ENCODE data around the gene ACTL6B. TPM values are rescaled to one million over a fixed set of nuclear protein-coding genes. Genes with fewer than 3 reads are reported as not detected.

The ACTL6B gene
- total RNA-seq, 2 donors from 2014 or later: 0.42 TPM; not detected in 1

DNA sequence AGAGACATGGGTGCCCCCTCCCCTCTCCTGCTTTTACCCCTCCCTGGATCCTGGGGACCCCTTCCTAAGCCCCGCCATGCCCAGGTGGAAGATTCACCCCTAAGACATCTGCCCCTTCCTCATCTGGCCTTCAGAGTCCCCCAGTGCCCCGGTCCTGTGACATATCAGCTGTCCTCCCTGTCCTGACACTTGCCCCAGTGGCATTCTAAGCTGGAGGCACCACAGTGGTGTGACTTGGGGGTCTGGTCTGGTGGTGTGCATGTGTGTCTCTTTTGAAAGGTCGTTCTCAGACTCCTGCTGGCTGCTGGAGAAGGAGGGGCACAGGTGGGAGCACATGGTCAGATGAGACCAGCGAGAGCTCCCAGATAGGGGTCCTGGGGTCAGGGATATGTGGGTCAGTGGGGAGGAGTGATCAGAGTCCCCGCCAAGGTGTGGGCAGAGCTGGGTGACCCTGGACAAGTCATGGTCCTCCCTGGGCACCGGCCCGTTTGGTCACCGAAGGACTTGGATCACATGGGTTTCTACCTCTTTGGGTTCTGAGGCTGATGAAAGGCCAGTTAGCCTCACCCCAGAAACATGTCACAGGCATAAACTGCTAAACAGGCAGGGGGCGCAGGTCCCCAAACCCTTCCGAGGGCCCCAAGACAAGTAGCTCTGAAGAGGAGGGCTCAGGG is 14.3 kb downstream of the ACTL6B start:
- ATAC-seq (no peak), DNase-seq (no peak)
- intact Hi-C loops (cut with DNase I, micrococcal nuclease): no loop called here

DNA sequence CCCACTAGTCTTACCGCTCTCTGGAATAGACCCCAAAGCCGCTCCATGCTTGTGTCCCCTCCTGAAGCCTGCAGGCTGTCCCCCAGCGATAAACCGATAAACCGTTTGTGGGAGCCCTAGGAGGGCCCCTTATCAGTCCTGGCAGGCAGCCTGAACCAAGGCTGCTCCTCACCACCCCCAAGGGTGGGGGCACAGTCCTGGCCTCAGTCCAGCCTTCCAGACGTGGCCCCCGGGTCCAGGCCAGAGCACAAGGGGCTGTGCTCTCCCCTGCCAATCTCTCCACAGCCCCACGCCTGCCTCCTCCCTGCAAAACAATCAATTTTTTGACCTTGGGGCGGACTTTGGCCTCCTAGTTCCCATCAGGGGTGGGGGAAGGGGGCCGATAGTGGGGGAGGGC is 14.8 kb downstream of the ACTL6B start, which contains the start of gene TFR2:
TSS of gene TFR2 (minus strand) at position 90 of the 397 bp plus-strand sequence. CDS start at position 47, 43 bp downstream.
- intact Hi-C loops (cut with DNase I, micrococcal nuclease): no loop called here
- ATAC-seq: no peak
- no peak for DNase-seq

DNA sequence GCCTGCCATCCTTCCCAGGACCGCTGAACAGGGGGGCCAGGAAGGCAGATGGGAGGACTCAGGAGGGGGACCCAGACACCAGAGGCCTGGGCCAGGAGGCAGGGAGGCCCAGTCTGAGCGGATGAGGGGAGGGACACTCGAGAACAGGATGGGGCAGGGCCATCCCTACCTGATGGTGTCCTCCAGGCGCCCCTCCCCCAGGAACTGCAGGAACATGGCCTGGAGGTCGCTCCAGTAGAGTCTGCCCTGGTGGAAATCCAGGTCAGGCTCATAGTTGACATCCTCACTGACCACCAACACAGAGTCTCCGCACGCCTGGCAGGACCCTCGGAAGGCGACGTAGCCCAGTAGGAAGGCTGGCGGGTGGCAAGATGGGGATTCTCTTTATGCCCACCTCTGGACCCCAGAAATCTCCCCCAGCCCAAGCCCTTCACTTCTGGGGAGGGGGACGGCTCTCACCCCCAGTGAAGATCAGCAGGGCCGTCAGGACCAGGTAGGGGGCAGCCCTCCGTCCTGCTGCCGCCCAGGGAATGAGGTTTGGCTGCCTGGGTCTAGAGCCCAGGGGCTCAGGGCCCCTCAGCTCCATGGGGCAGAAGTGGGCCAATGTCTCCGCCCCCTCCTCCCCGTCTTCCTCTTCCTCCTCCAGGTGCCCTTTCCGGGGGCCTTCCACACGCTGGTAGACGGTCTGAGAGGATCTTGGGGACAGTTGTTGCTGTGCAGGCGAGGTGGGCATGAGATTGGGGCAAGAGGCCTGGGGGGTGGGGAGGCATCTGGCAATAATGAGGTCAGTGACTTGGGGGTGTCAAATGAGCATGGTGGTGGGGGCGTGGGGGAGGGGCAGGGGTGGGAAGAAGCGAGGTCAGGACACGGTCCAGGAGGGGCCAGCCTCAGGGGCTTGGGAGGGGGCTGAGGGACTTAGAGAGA is 15.5 kb downstream of the ACTL6B start:
- no peak for ATAC-seq
- intact Hi-C loops (cut with DNase I, micrococcal nuclease): no loop called here
- no peak for DNase-seq

DNA sequence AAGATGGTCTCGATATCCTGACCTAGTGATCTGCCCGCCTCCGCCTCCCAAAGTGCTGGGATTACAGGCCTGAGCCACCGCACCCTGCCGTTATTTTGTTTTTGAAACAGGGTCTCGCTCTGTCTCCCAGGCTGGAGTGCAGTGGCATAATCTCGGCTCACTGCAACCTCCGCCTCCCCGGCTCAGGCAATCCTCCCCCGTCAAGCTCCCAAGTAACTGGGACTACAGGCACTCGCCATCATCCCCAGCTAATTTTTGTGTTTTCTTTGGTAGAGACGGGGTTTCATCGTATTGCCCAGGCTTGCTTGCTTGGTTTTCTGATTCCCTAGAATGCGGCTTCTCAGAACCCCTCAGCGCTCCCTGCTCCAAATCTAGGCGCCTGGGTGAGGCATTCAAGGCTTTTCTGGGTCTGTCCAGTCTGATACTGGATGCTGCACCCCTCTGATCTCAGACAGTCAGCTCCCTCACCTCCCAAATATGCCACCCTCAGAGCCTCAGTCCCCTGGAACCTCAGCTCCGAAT is 16.2 kb downstream of the ACTL6B start:
- ATAC-seq: no peak
- no peak for DNase-seq
- intact Hi-C loops (cut with DNase I, micrococcal nuclease): no loop called here

DNA sequence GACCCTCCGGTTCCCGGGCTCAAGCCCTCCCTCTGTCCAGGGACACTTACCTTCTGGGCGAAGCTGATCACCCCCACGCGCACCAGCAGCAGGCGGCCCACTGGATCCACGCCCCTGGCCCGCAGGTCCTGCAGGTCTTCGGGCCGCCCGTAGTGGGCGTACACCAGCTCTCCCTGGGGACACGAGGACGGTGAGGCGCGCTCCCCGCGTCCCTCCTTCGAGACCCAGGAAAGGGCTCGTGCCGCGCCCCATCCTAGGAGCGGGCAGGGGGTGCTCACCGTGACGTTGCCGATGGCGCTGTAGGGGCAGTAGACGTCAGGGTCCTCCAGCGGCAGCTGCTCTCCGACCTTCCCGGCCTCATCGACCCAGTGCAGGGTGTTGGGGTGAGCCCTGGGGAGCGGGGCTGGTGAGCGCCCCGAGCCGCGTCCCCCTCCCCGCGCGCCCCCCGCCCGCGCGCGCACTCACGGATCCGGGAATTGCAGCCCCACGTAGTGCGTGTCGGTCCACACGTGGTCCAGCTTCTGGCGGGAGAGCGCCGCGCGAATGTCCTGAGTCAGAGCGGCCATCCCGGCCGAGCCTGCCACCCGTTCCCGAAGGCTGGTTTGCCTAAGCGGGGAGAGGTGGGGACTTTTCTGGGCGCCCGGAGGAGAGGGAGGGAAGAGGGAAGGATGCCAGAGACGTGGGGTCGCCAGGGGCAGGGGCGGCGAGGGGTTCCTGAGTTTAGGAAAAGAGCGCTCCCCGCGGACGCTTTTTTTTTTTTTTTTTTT is 23.1 kb downstream of the ACTL6B start:
- peak; percentile 61 to 68 for DNase-seq
- intact Hi-C loops (cut with DNase I, micrococcal nuclease): no loop called here
- ATAC-seq: peak; percentile 86

DNA sequence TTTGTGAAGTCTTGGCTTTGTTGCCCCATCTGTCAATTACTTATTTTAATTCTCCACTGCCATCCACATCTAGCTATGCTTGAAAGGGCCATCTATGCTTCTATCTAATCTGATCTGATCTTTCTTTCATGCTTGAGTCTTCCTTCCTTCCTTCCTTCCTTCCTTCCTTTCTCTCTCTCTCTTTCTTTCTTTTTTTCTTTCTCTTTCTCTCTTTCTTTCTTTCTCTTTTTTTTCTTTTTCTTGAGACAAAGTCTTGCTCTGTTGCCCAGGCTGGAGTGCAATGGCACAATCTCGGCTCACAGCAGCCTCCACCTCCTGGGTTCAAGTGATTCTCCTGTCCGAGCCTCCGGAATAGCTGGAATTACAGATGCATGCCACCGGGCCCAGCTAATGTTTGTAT is 26.2 kb downstream of the ACTL6B start:
- intact Hi-C loops (cut with DNase I, micrococcal nuclease): no loop called here

DNA sequence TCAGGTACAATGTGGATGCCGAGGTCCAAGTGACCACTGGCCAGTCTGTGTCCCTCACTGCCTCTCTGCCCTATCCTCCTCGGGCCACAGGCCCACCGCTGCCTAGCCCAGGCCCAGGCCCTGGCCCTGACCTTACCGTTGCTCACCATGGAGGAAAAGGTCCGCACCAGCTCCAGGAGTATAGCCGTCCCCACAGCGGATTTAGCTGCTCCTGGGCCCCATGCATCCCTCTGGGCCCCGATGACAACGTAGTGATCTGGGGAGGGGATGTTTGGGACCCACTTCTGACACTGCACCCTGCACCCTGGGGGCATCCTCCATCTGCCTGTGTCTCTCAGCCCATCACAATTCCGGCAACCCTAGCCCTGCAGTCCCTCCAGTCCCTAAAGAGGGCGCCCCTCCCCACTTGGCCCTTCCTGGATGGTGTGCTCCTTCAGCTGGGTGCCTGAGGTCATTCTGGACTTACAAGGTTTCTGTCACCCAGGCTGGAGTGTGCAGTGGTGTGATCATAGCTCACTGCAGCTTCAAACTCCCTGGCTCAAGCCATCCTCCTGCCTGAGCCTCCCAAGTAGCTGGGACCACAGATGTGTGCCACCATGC is 27.0 kb downstream of the ACTL6B start:
- intact Hi-C loops (cut with DNase I, micrococcal nuclease): no loop called here
- ATAC-seq: no peak
- no peak for DNase-seq

More for the DNA sequence above, 26.2 kb downstream of the ACTL6B start:
- DNase-seq (no peak), ATAC-seq (no peak)

DNA sequence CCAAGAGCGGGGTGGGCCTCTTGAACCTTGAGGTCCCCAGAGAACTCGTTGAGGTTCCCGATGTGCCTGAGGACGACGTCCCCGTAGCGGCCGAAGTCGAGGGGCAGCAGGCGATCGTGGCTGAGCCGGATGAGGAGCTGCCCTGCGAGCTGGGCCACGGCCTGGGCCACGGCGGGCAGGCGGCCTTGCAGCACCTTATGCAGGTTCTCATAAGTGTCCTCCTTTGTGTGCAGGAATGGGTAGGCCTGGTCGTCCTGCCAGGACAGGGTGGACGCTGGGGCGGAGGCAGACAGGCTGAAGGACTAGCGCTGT is 29.1 kb downstream of the ACTL6B start:
- no peak for DNase-seq
- ATAC-seq: no peak
- intact Hi-C loops (cut with DNase I, micrococcal nuclease): no loop called here

DNA sequence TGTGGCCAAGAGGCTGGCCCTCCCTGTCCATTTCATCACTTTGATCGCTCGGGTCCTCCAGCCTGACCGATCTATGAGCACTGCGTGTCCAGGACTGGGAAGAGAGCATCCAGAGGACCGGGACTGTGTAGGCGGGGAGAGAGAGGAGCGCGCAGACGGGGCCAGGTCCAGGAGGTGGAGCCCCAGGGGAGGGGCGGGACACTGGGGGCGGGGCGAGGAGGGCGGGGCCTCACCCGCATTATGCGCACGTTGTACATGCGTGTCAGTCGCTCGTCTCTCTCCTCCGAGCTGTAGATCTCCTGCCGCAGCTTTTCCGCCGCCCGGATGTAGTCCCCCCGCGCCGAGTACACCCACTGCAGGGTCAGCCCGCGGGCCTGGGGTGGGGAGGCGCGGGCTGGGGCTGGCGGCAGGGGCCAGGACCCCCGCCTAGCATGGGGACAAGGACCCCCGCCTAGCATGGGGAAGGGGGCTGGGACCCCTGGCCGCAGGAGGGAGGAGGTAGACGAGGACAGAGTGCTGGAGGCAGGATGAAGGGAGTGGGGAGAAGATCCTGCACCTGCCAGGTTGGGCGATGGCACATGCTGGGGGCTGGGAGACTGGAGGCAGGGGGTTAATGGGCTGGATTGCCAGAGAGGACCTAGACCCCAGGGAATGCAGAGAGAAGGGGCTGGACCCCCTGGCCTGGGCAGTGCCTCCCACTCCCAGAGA is 29.6 kb downstream of the ACTL6B start:
- ATAC-seq (peak; percentile 100), DNase-seq (peak; percentile 84 to 87)
- intact Hi-C loops (cut with DNase I, micrococcal nuclease): no loop called here

DNA sequence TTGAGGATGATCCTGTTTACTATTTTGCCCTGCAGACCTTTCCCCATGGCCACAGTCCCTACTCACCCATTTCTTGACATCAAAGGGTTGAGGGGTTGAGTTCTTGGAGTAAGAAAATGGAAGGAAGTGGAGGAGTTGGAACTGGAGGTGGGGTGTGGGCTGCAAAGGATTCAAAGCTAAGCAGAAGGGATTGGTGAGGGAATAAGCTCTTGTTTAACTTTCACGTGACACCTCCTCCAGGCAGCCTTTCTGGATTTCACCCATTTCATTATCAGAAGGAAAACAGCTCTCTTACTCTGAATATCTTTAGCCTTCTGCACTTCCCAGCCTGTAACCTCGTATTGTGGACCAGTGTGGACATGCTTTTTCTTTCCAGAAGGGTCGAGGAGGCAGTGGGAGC is 30.2 kb downstream of the ACTL6B start:
- no peak for DNase-seq
- no peak for ATAC-seq
- intact Hi-C loops (cut with DNase I, micrococcal nuclease): no loop called here

DNA sequence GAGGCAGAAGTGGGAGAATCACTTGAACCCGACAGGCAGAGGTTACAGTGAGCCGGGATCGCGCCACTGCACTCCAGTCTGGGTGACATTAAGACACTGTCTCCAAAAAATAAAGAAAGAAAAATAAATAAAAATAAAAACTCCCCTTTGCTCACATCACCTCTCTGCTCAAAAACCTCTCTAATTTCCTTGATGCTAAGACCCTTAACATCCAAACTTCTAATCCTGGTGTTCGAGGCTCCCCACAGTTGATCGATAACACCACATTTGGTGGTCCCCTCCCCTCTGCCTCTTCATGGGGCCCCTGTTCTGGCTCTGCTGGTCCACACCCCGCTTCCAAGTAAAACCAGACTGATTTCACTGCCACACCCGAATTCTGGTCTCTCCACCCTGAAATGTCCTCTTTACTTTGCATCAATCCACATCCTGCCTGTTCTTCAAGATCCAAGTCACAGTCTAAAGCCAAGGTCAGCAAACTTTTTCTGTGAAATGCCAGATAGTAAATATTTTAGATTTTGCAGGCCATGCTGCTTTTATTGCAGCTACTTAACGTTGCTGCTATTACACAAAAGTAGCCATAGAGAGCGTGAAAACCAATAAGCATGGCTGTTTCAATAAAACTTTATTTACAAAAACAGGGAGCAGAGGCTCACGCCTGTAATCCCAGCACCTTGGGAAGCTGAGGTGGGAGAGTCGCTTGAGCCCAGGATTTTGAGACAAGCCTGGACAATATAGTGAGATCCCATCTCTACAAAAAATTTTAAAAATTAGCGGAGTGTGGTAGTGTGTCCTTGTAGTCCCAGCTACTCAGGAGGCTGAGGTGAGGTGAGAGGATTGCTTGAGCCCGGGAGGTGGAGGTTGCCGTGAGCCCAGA is 32.1 kb downstream of the ACTL6B start:
- intact Hi-C loops (cut with DNase I, micrococcal nuclease): no loop called here
- no peak for ATAC-seq
- no peak for DNase-seq

DNA sequence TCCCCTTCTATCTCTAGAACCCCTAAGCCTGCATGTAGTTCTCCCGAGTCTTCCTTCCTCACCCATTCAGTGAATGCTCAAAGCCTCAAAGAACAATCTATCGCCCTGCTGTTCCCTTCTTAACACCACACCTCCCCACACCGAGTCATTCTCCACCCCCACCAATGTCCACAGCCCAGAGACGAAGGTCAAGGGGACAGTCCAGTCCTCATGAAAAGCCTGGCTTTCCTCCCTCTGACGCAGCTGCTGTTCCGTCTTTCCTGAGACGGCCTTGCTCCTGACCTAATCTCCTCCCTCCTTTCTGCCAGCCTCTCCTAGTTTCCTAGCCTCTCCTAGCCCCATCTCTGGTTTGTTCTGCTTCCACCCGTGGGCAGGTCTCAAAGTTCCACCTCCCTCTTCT is 34.7 kb downstream of the ACTL6B start:
- ATAC-seq (no peak), DNase-seq (no peak)
- intact Hi-C loops (cut with DNase I, micrococcal nuclease): no loop called here

DNA sequence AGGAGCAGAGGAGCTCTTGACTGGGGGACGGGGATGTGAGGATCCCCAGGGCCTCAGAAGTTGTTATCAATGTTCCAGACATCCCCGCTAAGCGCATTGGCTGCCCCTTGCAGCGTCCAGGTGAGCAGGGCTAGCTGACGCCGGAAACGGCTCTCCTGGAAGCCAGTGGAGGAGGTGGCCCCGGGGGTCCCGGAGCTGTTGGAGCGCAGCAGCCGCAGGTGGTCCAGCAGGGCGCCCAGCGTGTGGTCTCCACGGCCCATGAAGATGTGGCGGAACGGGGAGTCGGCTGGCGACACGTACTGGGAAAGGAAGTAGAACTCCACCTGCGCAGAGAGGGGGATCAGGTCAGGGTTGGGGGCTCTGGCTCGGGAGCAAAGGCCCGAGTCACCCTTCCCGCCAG is 35.4 kb downstream of the ACTL6B start:
- ATAC-seq (no peak), DNase-seq (no peak)
- intact Hi-C loops (cut with DNase I, micrococcal nuclease): no loop called here

DNA sequence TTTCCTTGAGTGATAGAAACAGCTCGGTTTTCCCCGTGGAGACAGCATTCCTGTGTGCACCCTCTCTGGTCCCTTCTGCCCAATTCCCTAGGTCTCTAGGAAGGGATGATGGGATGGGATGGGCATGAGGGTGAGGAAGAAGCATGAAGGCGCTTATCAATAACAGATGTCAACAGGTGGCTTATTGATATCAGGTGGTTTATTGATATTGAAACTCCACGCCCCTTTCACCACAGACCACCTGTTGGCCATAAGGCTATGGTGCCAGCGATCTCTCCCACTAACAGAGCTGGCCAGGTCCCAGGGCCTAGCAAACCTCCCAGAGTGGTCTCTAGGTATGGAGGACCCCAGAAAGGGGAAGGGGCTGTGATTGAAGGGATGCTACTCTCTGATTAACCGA is 36.0 kb downstream of the ACTL6B start:
- DNase-seq (no peak), ATAC-seq (no peak)
- intact Hi-C loops (cut with DNase I, micrococcal nuclease): no loop called here

DNA sequence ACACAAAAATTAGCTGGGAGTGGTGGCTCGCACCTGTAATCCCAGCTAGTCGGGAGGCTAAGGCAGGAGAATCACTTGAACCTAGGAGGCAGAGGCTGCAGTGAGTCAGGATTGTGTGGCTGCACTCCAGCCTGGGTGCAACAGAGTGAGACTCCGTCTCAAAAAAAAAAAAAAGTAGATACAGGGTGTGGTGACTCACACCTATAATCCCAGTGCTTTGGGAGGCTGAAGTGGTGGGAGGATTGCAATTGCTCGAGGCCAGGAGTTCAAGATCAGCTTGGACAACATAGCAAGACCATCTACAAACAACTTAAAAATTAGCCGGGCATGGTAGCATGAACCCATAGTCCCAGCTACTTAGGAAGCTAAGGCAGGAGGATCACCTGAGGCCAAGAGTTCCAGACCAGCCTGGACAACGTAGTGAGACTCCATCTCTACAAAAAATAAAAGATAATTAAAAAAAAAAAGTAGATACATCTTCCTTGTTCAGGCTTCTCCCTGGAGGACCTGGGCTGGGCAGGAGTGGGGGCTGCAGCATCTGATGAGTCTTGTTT is 41.9 kb downstream of the ACTL6B start:
- intact Hi-C loops (cut with DNase I, micrococcal nuclease): no loop called here
- DNase-seq: no peak
- no peak for ATAC-seq

DNA sequence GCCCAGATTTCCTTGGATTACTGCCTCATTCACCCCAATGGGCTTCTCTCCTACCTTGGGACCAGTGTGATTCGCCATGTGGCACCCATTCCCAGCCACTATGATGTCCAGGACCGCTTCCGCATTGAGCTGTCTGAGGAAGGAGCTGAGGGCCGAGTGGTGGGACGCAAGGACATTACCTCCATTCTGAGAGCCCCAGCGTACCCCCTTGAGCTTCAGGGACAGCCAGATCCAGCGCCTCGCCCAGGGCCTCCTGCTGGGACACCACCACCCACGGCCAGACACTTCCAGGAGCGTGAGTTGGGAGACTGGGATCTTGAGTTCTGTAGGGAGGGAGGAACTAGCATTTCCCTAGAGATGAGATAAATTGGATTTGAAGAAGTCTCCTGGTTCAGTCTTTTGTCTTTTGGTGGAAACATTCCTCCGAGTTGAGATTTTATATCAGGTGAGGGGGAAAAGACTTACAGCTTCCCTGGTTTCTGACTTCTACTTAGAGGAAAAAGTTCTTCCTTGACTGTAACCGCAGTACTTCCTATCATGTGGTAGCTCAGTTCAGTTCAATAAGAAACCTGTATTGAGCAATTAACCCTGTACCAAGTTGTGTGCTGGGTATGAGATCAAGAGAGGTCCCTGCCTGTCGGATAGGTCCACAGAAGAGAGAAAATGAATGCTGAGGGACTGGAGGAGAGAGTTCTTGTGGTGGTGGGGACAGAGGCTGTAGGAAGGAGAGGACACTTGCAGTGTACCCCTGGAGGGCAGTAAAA is 42.7 kb downstream of the ACTL6B start:
- intact Hi-C loops (cut with DNase I, micrococcal nuclease): no loop called here
- DNase-seq (no peak), ATAC-seq (no peak)

Data from left colon (tissue), 2 donors.